B cell (primary cell): ENCODE data around the gene PVR. TPM values are rescaled to one million over a fixed set of nuclear protein-coding genes. Genes with fewer than 3 reads are reported as not detected.

ENCODE experiments used
- ATAC-seq: fragments of 200-7000 bp; cut with Tn5 transposase; one replicate; pipeline ENCODE4 v1.10.0; 2021; ENCODE audit warnings: low read depth, mild to moderate bottlenecking, moderate number of reproducible peaks, moderate library complexity
- CTCF ChIA-PET: fragments of 350-600 bp; sonication (Branson Sonifier 250); formaldehyde crosslinking; loops from one replicate; lab custom pipeline; 2021; ENCODE audit warnings: antibody characterized with exemption, inconsistent platforms; lab: Charles Lee
- POLR2A ChIA-PET: fragments of 350-600 bp; sonication (Branson Sonifier 250); formaldehyde crosslinking; loops from one replicate; lab custom pipeline; 2021; ENCODE audit warnings: antibody characterized with exemption; lab: Charles Lee
- DNase-seq: peaks from one replicate; pipeline ENCODE4 v3.0.0; 2013
- H2AFZ ChIP-seq: 2 replicates; pipeline ENCODE4 v1.6.1; 2012; ENCODE audit warnings: mild to moderate bottlenecking, low read depth, low read length; ENCODE audit not compliant: insufficient read depth, poor library complexity, severe bottlenecking
- H3K27ac ChIP-seq, 2 donors: 1 replicate in 1 of 2; 2 replicates in 1 of 2; pipeline ENCODE4 v1.5.1; 2012 to 2013; ENCODE audit warnings: low read length in 2 of 2, mild to moderate bottlenecking in 2 of 2, moderate library complexity in 1 of 2
- H3K27me3 ChIP-seq, 4 experiments: fragments of 200-600 bp in 1 of 4; sonication (generic) in 1 of 4; replicated peaks in 1 of 4; 1 replicate in 2 of 4; 2 replicates in 2 of 4; pipeline versions ENCODE4 v1.6.1 to v1.7.0; 2013 to 2016; ENCODE audit warnings: low read length in 3 of 4, mild to moderate bottlenecking in 2 of 4, mixed read lengths in 1 of 4, moderate library complexity in 1 of 4; ENCODE audit not compliant: insufficient read depth in 4 of 4, control insufficient read depth in 3 of 4; ENCODE audit errors: control extremely low read depth in 1 of 4
- H3K36me3 ChIP-seq, 2 experiments: replicated peaks in 1 of 2; 1 replicate in 1 of 2; 2 replicates in 1 of 2; pipeline versions ENCODE4 v1.6.1 to v1.7.1; 2013; ENCODE audit warnings: low read length in 1 of 2; ENCODE audit not compliant: insufficient read depth in 2 of 2, control insufficient read depth in 1 of 2; ENCODE audit errors: control extremely low read depth in 1 of 2, extremely low read depth in 1 of 2
- H3K4me1 ChIP-seq, 2 donors: fragments of 200-600 bp in 1 of 2; sonication (generic) in 1 of 2; 1 replicate in 1 of 2; 2 replicates in 1 of 2; pipeline versions ENCODE4 v1.5.1 to v1.6.1; 2013 to 2017; ENCODE audit warnings: low read length in 2 of 2; ENCODE audit not compliant: control insufficient read depth in 2 of 2, insufficient read depth in 2 of 2
- H3K4me2 ChIP-seq: replicated peaks from 2 replicates; pipeline ENCODE3; 2012; ENCODE audit warnings: mild to moderate bottlenecking, low read depth, low read length; ENCODE audit not compliant: poor library complexity, severe bottlenecking
- H3K4me3 ChIP-seq, 5 experiments: fragments of 200-600 bp in 1 of 5; sonication (generic) in 1 of 5; 1 replicate in 3 of 5; 2 replicates in 2 of 5; pipeline versions ENCODE4 v1.5.1 to v1.7.0; 2011 to 2016; ENCODE audit warnings: low read length in 4 of 5, mild to moderate bottlenecking in 4 of 5, low read depth in 2 of 5, control low read depth in 1 of 5, moderate library complexity in 1 of 5; ENCODE audit not compliant: insufficient read depth in 1 of 5; ENCODE audit errors: control extremely low read depth in 1 of 5, extremely low read depth in 1 of 5
- H3K79me2 ChIP-seq: fragments of 200-600 bp; sonication (generic); one replicate; pipeline ENCODE4 v1.6.0; 2016; ENCODE audit warnings: low read length; ENCODE audit not compliant: control insufficient read depth, insufficient read depth
- H3K9ac ChIP-seq: fragments of 200-600 bp; sonication (generic); 2 replicates; pipeline ENCODE4 v1.6.1; 2017; ENCODE audit warnings: mild to moderate bottlenecking, low read length, moderate library complexity
- H3K9me3 ChIP-seq, 3 donors: one replicate each; pipeline versions ENCODE4 v1.6.1 to v1.7.1; 2013; ENCODE audit warnings: low read length in 2 of 3; ENCODE audit not compliant: control insufficient read depth in 2 of 3, insufficient read depth in 1 of 3; ENCODE audit errors: control extremely low read depth in 1 of 3
- H4K20me1 ChIP-seq: 2 replicates; pipeline ENCODE4 v1.6.0; 2012; ENCODE audit warnings: mild to moderate bottlenecking, low read length; ENCODE audit not compliant: insufficient read depth, control insufficient read depth, poor library complexity, severe bottlenecking
- H3K27ac Mint-ChIP-seq: one replicate; pipeline ENCODE4 v1.8.0; 2021; ENCODE audit warnings: mixed read lengths
- H3K27me3 Mint-ChIP-seq: one replicate; pipeline ENCODE4 v1.8.0; 2021; ENCODE audit warnings: mixed read lengths
- H3K4me1 Mint-ChIP-seq: one replicate; pipeline ENCODE4 v1.8.0; 2021; ENCODE audit warnings: mixed read lengths
- H3K4me3 Mint-ChIP-seq: one replicate; pipeline ENCODE4 v1.8.0; 2021; ENCODE audit warnings: mixed read lengths
- H3K9me3 Mint-ChIP-seq: one replicate; pipeline ENCODE4 v1.8.0; 2022; ENCODE audit warnings: mixed read lengths; ENCODE audit not compliant: insufficient read depth
- CTCF ChIP-seq: fragments of 200-600 bp; IDR thresholded peaks from one replicate; pipeline ENCODE4 v1.8.0; 2022; ENCODE audit warnings: antibody characterized with exemption, mild to moderate bottlenecking
- EZH2 ChIP-seq: IDR thresholded peaks from 2 replicates; pipeline ENCODE4 v1.6.1; 2012; ENCODE audit warnings: borderline replicate concordance, low read depth, mild to moderate bottlenecking, moderate library complexity, low read length; ENCODE audit not compliant: insufficient read depth, poor library complexity, severe bottlenecking
- WGBS: methylation state at CpG from one replicate; pipeline ENCODE4 v1.1.5; 2013; ENCODE audit warnings: missing lambda C conversion rate; ENCODE audit not compliant: insufficient coverage; 5-methylcytosine and 5-hydroxymethylcytosine counted together
- intact Hi-C: fragments of 100-400 bp; cut with micrococcal nuclease; formaldehyde crosslinking; loops from one replicate; pipeline ENCODE4 v1.10.0; 2022
- polyA plus RNA-seq: library from polyadenylated mRNA; depleted of rRNA; stranded (reverse); fragments of >200 nt; gene quantifications from 2 replicates; pipeline ENCODE4 v1.2.3, GENCODE V29; 2012
- total RNA-seq, 2 donors: library from RNA; stranded (reverse); fragments of 120-200 nt in 1 of 2; gene quantifications; 1 replicate in 1 of 2; 2 replicates in 1 of 2; pipeline versions ENCODE4 v1.2.3 to v1.2.4, GENCODE V29; 2013 to 2022

PVR gene
- total and polyA plus RNA-seq, 2 donors (not counting 1 experiment from before 2014, with no cell fraction given), result 0.09 to 0.67 TPM

DNA sequence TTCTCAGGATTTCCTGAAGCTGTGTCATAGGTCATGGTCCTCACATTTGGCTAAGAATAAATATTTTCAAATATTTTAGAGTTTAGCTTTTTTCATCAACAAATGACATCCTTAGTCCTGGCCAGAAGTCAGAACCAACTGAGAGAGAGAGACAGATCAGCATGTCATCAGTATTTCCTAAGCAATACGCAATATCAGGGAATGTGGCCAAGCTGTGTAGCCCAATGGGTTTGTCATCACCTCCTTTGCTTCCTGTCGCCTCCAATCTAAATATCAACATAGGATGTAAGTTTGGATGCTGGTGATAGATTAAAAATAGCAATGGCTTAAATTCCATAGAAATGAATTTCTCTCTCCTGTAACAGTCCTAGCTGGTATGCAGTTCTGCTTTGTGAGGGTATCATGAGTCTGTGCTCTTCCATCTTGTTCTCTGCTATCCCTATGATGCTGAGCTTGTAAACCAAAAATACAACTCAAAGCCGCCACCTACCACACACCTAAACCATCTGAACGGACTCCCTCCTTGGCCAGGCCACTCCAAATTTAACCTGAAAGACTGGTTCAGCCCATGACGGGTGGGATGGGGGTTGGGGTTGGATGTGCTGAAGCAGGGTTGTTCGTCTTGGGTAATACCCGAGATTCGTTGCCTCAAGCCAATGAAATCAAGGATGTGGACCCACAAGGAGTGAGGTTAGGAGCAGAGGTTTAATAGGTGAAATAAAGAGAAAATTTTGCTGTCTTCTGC is 40.3 kb upstream of the PVR start:
- H3K79me2 ChIP-seq, result no peaks in the 10 kb centered on the region
- H3K27ac ChIP-seq, result no peak overlapping the region
- H3K4me3 ChIP-seq, result no peak overlapping the region
- peaks cover 0 to 2% (median 0%) of the 10 kb centered on the region in 4 experiments for H3K27me3 ChIP-seq
- no peak overlapping the region for H3K9ac ChIP-seq
- H2AFZ ChIP-seq, result no peak overlapping the region
- no peaks in the 10 kb centered on the region for H4K20me1 ChIP-seq
- WGBS, result 95% methylated on average over 5 of the region's 8 CpGs
- ChIA-PET POLR2A (no interaction called here), CTCF (interaction anchor here (1.5 kb wide), 1 partner anchor 9 kb away, joined by 5 read pairs; no protein-coding TSS in a partner anchor)
- H3K36me3 ChIP-seq, result no peaks in the 10 kb centered on the region
- Mint-ChIP-seq H3K27ac (no peak overlapping the region), H3K9me3 (no peaks in the 10 kb centered on the region), H3K4me1 (peaks cover 5% of the 10 kb centered on the region), H3K4me3 (no peak overlapping the region), H3K27me3 (peaks cover 22% of the 10 kb centered on the region)
- no peak for ATAC-seq
- H3K4me1 ChIP-seq, result peaks cover 5% of the 10 kb centered on the region in 2 donors
- TF ChIP-seq EZH2, result no peak
- no peak for TF ChIP-seq CTCF
- intact Hi-C loops, result no loop called here
- no peak for DNase-seq
- H3K4me2 ChIP-seq, result no peak overlapping the region
- H3K9me3 ChIP-seq, result peaks cover 0 to 13% (median 3%) of the 10 kb centered on the region in 3 donors

DNA sequence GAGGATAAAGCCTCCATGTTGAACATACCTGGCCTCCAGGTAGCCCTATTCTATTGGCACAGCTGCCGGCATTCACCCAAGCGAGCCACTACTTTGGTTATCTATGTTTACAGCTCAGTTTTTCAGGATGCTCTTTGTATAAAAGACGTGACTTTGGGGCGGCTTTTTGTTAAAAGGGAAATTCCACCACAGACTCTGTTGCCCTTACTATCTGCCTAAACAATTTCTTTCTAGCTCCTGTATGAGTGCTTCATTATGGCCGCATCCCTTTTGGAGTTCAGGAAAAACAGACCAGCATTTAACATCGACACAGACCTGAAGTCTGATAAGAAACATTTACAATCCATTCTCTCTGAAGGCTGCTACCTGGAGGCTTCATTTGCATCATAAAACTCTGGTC is 39.5 kb upstream of the PVR start:
- ATAC-seq (no peak), DNase-seq (no peak)
- TF ChIP-seq EZH2, result no peak
- no peak for TF ChIP-seq CTCF
- Histone ChIP-seq H3K36me3 (no peaks in the 10 kb centered on the region), H3K4me2 (no peak overlapping the region), H3K27me3 (peaks cover 0 to 2% (median 0%) of the 10 kb centered on the region in 4 experiments), H3K27ac (no peak overlapping the region), H3K4me3 (no peak overlapping the region), H3K4me1 (peaks cover 5% of the 10 kb centered on the region in 2 donors), H4K20me1 (no peaks in the 10 kb centered on the region), H3K79me2 (no peaks in the 10 kb centered on the region), H2AFZ (no peak overlapping the region), H3K9ac (no peak overlapping the region), H3K9me3 (peaks cover 0 to 8% (median 0%) of the 10 kb centered on the region in 3 donors)
- WGBS, result 93% methylated on average over 5 of the region's 6 CpGs
- CTCF ChIA-PET, result interaction anchor here (1.5 kb wide), 1 partner anchor 8 kb away, joined by 5 read pairs; no protein-coding TSS in a partner anchor
- POLR2A ChIA-PET, result interaction anchor here (0.6 kb wide), 1 partner anchor 953 kb away, joined by 3 read pairs; no protein-coding TSS in a partner anchor
- intact Hi-C loops, result no loop called here
- H3K4me3 Mint-ChIP-seq, result no peak overlapping the region
- no peak overlapping the region for H3K27ac Mint-ChIP-seq
- H3K27me3 Mint-ChIP-seq, result peaks cover 21% of the 10 kb centered on the region
- H3K9me3 Mint-ChIP-seq, result no peaks in the 10 kb centered on the region
- H3K4me1 Mint-ChIP-seq, result peaks cover 5% of the 10 kb centered on the region
